ENCODE data around the gene GNLY.

Gene GNLY

GRCh38 chr2:85723707-85724360 is 29.7 kb downstream of the GNLY start:
- Histone ChIP-seq H3K4me3 (ENCODE audit: insufficient read length, low read depth) (no peak overlapping the region), H3K36me3 (ENCODE audit: insufficient read depth, insufficient read length, low read length) (no peaks in the 10 kb centered on the region), H3K27me3 (ENCODE audit: insufficient read depth, insufficient read length) (no peaks in the 10 kb centered on the region), H3K9ac (ENCODE audit: insufficient read length, low read depth) (no peak overlapping the region), H3K4me1 (ENCODE audit: insufficient read depth, insufficient read length) (peaks cover 2% of the 10 kb centered on the region), H3K9me3 (ENCODE audit: insufficient read depth, low read length) (0 out of 2 replicates have a peak, but pooled peaks cover 5% of the 10 kb centered on the region)
- no peak for TF ChIP-seq SUZ12 (IDR thresholded peaks at IDR 0.05; ENCODE audit: extremely low read depth, insufficient read depth, insufficient read length)
- TF ChIP-seq YY1 (IDR thresholded peaks at IDR 0.05; ENCODE audit: insufficient read depth, insufficient read length), result no peak
- DNase-seq (ENCODE audit: low read depth, low spot score), result no peak

GRCh38 chr2:85724731-85725181 is 30.6 kb downstream of the GNLY start:
- Histone ChIP-seq H3K9me3 (ENCODE audit: insufficient read depth, low read length) (0 out of 2 replicates have a peak, but pooled peaks cover 5% of the 10 kb centered on the region), H3K4me3 (ENCODE audit: insufficient read length, low read depth) (no peak overlapping the region), H3K4me1 (ENCODE audit: insufficient read depth, insufficient read length) (peaks cover 2% of the 10 kb centered on the region), H3K36me3 (ENCODE audit: insufficient read depth, insufficient read length, low read length) (no peaks in the 10 kb centered on the region), H3K9ac (ENCODE audit: insufficient read length, low read depth) (no peak overlapping the region), H3K27me3 (ENCODE audit: insufficient read depth, insufficient read length) (no peaks in the 10 kb centered on the region)
- DNase-seq (ENCODE audit: low read depth, low spot score), result no peak
- TF ChIP-seq SUZ12 (IDR thresholded peaks at IDR 0.05; ENCODE audit: extremely low read depth, insufficient read depth, insufficient read length) (no peak), YY1 (IDR thresholded peaks at IDR 0.05; ENCODE audit: insufficient read depth, insufficient read length) (no peak), ZNF274 (IDR thresholded peaks at IDR 0.05; ENCODE audit: low read depth, low read length) (no peak)

- Histone ChIP-seq H3K36me3 (ENCODE audit: insufficient read depth, insufficient read length, low read length) (no peaks in the 10 kb centered on the region), H3K4me1 (ENCODE audit: insufficient read depth, insufficient read length) (peaks cover 2% of the 10 kb centered on the region), H3K9ac (ENCODE audit: insufficient read length, low read depth) (no peak overlapping the region), H3K9me3 (ENCODE audit: insufficient read depth, low read length) (0 out of 2 replicates have a peak, but pooled peaks cover 5% of the 10 kb centered on the region), H3K27me3 (ENCODE audit: insufficient read depth, insufficient read length) (no peaks in the 10 kb centered on the region), H3K4me3 (ENCODE audit: insufficient read length, low read depth) (no peak overlapping the region)
- no peak for TF ChIP-seq ZNF274 (IDR thresholded peaks at IDR 0.05; ENCODE audit: low read depth, low read length)
- no peak for TF ChIP-seq SUZ12 (IDR thresholded peaks at IDR 0.05; ENCODE audit: extremely low read depth, insufficient read depth, insufficient read length)
- TF ChIP-seq YY1 (IDR thresholded peaks at IDR 0.05; ENCODE audit: insufficient read depth, insufficient read length), result no peak
- DNase-seq (ENCODE audit: low read depth, low spot score), result no peak
Observed at GRCh38 chr2:85725451-85725850, 31.3 kb downstream of the GNLY start.

GRCh38 chr2:85727798-85728197 is 33.6 kb downstream of the GNLY start:
- H3K9ac ChIP-seq (ENCODE audit: insufficient read length, low read depth), result no peak overlapping the region
- no peaks in the 10 kb centered on the region for H3K9me3 ChIP-seq (ENCODE audit: insufficient read depth, low read length)
- no peak for DNase-seq (ENCODE audit: low read depth, low spot score)
- H3K27me3 ChIP-seq (ENCODE audit: insufficient read depth, insufficient read length), result no peaks in the 10 kb centered on the region
- H3K4me1 ChIP-seq (ENCODE audit: insufficient read depth, insufficient read length), result peaks cover 2% of the 10 kb centered on the region
- no peak overlapping the region for H3K4me3 ChIP-seq (ENCODE audit: insufficient read length, low read depth)
- H3K36me3 ChIP-seq (ENCODE audit: insufficient read depth, insufficient read length, low read length), result no peaks in the 10 kb centered on the region
- TF ChIP-seq ZNF274 (IDR thresholded peaks at IDR 0.05; ENCODE audit: low read depth, low read length), result no peak
- no peak for TF ChIP-seq YY1 (IDR thresholded peaks at IDR 0.05; ENCODE audit: insufficient read depth, insufficient read length)
- TF ChIP-seq SUZ12 (IDR thresholded peaks at IDR 0.05; ENCODE audit: extremely low read depth, insufficient read depth, insufficient read length), result no peak

GRCh38 chr2:85728342-85728741 is 34.2 kb downstream of the GNLY start:
- DNase-seq (ENCODE audit: low read depth, low spot score), result no peak

GRCh38 chr2:85728883-85729824 is 35.0 kb downstream of the GNLY start:
- no peaks in the 10 kb centered on the region for H3K36me3 ChIP-seq (ENCODE audit: insufficient read depth, insufficient read length, low read length)
- peak; percentile 73 for DNase-seq (ENCODE audit: low read depth, low spot score)
- H3K9ac ChIP-seq (ENCODE audit: insufficient read length, low read depth), result no peak overlapping the region
- no peaks in the 10 kb centered on the region for H3K27me3 ChIP-seq (ENCODE audit: insufficient read depth, insufficient read length)
- H3K4me1 ChIP-seq (ENCODE audit: insufficient read depth, insufficient read length), result peaks cover 2% of the 10 kb centered on the region
- H3K9me3 ChIP-seq (ENCODE audit: insufficient read depth, low read length), result no peaks in the 10 kb centered on the region
- no peak overlapping the region for H3K4me3 ChIP-seq (ENCODE audit: insufficient read length, low read depth)
- TF ChIP-seq ZNF274 (IDR thresholded peaks at IDR 0.05; ENCODE audit: low read depth, low read length), result no peak
- no peak for TF ChIP-seq SUZ12 (IDR thresholded peaks at IDR 0.05; ENCODE audit: extremely low read depth, insufficient read depth, insufficient read length)
- no peak for TF ChIP-seq YY1 (IDR thresholded peaks at IDR 0.05; ENCODE audit: insufficient read depth, insufficient read length)

More at GRCh38 chr2:85728342-85728741, 34.2 kb downstream of the GNLY start:
- Histone ChIP-seq H3K4me1 (ENCODE audit: insufficient read depth, insufficient read length) (peaks cover 2% of the 10 kb centered on the region), H3K27me3 (ENCODE audit: insufficient read depth, insufficient read length) (no peaks in the 10 kb centered on the region), H3K4me3 (ENCODE audit: insufficient read length, low read depth) (no peak overlapping the region), H3K9ac (ENCODE audit: insufficient read length, low read depth) (no peak overlapping the region), H3K9me3 (ENCODE audit: insufficient read depth, low read length) (no peaks in the 10 kb centered on the region), H3K36me3 (ENCODE audit: insufficient read depth, insufficient read length, low read length) (no peaks in the 10 kb centered on the region)
- no peak for TF ChIP-seq YY1 (IDR thresholded peaks at IDR 0.05; ENCODE audit: insufficient read depth, insufficient read length)
- no peak for TF ChIP-seq SUZ12 (IDR thresholded peaks at IDR 0.05; ENCODE audit: extremely low read depth, insufficient read depth, insufficient read length)
- TF ChIP-seq ZNF274 (IDR thresholded peaks at IDR 0.05; ENCODE audit: low read depth, low read length), result no peak

All from NT2/D1 (cell line).